H9 (cell line): ENCODE data around the gene CDH23. TPM values are rescaled to one million over a fixed set of nuclear protein-coding genes. Genes with fewer than 3 reads are reported as not detected.
A peak's percentile ranks its signal among the peaks of the same experiment; 100 is the strongest.

Experiments
- DNase-seq: peaks from one replicate; pipeline ENCODE4 v3.0.0-alpha.2; 2017
- H2AFZ ChIP-seq: one replicate; pipeline ENCODE4 v1.6.1; 2013; ENCODE audit warnings: mild to moderate bottlenecking, low read length, control low read depth, moderate library complexity
- H2AK5ac ChIP-seq: 2 replicates; pipeline ENCODE4 v1.6.1; 2013; ENCODE audit warnings: low read length, control low read depth, mixed read lengths; ENCODE audit not compliant: insufficient read length
- H2BK120ac ChIP-seq: one replicate; pipeline ENCODE4 v1.6.1; 2013; ENCODE audit warnings: low read depth, mild to moderate bottlenecking, low read length, control low read depth, inconsistent platforms; ENCODE audit not compliant: poor library complexity, severe bottlenecking
- H2BK12ac ChIP-seq: 2 replicates; pipeline ENCODE4 v1.6.1; 2013; ENCODE audit warnings: low read length, control low read depth, mixed read lengths, low read depth; ENCODE audit not compliant: insufficient read length
- H2BK15ac ChIP-seq: 2 replicates; pipeline ENCODE4 v1.6.1; 2013; ENCODE audit warnings: low read depth, low read length, control low read depth
- H2BK20ac ChIP-seq: one replicate; pipeline ENCODE4 v1.6.1; 2013; ENCODE audit warnings: low read depth, mild to moderate bottlenecking, low read length, control low read depth, inconsistent platforms; ENCODE audit not compliant: poor library complexity, severe bottlenecking
- H2BK5ac ChIP-seq: 2 replicates; pipeline ENCODE4 v1.6.1; 2013; ENCODE audit warnings: low read length, control low read depth, mixed read lengths; ENCODE audit not compliant: insufficient read length
- H3K14ac ChIP-seq: 2 replicates; pipeline ENCODE4 v1.6.1; 2013; ENCODE audit warnings: low read length, control low read depth; ENCODE audit not compliant: insufficient read depth
- H3K18ac ChIP-seq: 2 replicates; pipeline ENCODE4 v1.6.1; 2013; ENCODE audit warnings: low read depth, mild to moderate bottlenecking, mixed read lengths, low read length, control low read depth; ENCODE audit not compliant: insufficient read length
- H3K23ac ChIP-seq: 2 replicates; pipeline ENCODE4 v1.6.1; 2013; ENCODE audit warnings: low read length, control low read depth, mixed read lengths, low read depth; ENCODE audit not compliant: insufficient read length
- H3K23me2 ChIP-seq: 2 replicates; pipeline ENCODE4 v1.6.1; 2013; ENCODE audit warnings: low read depth, mild to moderate bottlenecking, mixed read lengths, low read length, control low read depth; ENCODE audit not compliant: insufficient read length, poor library complexity, severe bottlenecking
- H3K27ac ChIP-seq: 2 replicates; pipeline ENCODE4 v1.5.1; 2013; ENCODE audit warnings: low read length, control low read depth, mixed read lengths, low read depth; ENCODE audit not compliant: insufficient read length
- H3K27me3 ChIP-seq: 2 replicates; pipeline ENCODE4 v1.6.1; 2013; ENCODE audit warnings: low read length, control low read depth, inconsistent platforms; ENCODE audit not compliant: insufficient read depth
- H3K4ac ChIP-seq: 2 replicates; pipeline ENCODE4 v1.6.1; 2013; ENCODE audit warnings: low read depth, mild to moderate bottlenecking, control low read depth, inconsistent platforms, low read length, moderate library complexity
- H3K4me1 ChIP-seq: 2 replicates; pipeline ENCODE4 v1.6.1; 2013; ENCODE audit warnings: low read length, control low read depth, inconsistent platforms; ENCODE audit not compliant: insufficient read depth
- H3K4me2 ChIP-seq: 2 replicates; pipeline ENCODE4 v1.6.1; 2013; ENCODE audit warnings: low read length, control low read depth, mixed read lengths; ENCODE audit not compliant: insufficient read length, insufficient read depth
- H3K56ac ChIP-seq: 2 replicates; pipeline ENCODE4 v1.6.1; 2013; ENCODE audit warnings: low read depth, mild to moderate bottlenecking, mixed read lengths, low read length, control low read depth; ENCODE audit not compliant: insufficient read length
- H3K79me1 ChIP-seq: 2 replicates; pipeline ENCODE4 v1.6.1; 2013; ENCODE audit warnings: low read depth, mild to moderate bottlenecking, moderate library complexity, low read length, control low read depth, inconsistent platforms; ENCODE audit not compliant: insufficient read depth, poor library complexity, severe bottlenecking
- H3K79me2 ChIP-seq: 2 replicates; pipeline ENCODE4 v1.6.1; 2013; ENCODE audit warnings: low read length, control low read depth, inconsistent platforms; ENCODE audit not compliant: insufficient read depth
- H3K9ac ChIP-seq: 2 replicates; pipeline ENCODE4 v1.6.1; 2013; ENCODE audit warnings: low read length, control low read depth, mixed read lengths; ENCODE audit not compliant: insufficient read length; ENCODE audit errors: extremely low read depth
- H3K9me3 ChIP-seq: one replicate; pipeline ENCODE4 v1.6.1; 2013; ENCODE audit warnings: low read depth, low read length, inconsistent platforms; ENCODE audit not compliant: control insufficient read depth
- H3T11ph ChIP-seq: one replicate; pipeline ENCODE4 v1.6.1; 2013; ENCODE audit warnings: mild to moderate bottlenecking, low read length, control low read depth, inconsistent platforms
- H4K20me1 ChIP-seq: one replicate; pipeline ENCODE4 v1.6.1; 2013; ENCODE audit not compliant: control insufficient read depth, insufficient read length, insufficient read depth
- H4K5ac ChIP-seq: 2 replicates; pipeline ENCODE4 v1.6.1; 2013; ENCODE audit warnings: low read depth, mild to moderate bottlenecking, mixed read lengths, low read length, control low read depth; ENCODE audit not compliant: insufficient read length
- H4K8ac ChIP-seq: replicated peaks from 2 replicates; pipeline ENCODE4 v1.6.1; 2013; ENCODE audit warnings: low read length, control low read depth, mixed read lengths, low read depth; ENCODE audit not compliant: insufficient read length
- H4K91ac ChIP-seq: 2 replicates; pipeline ENCODE4 v1.6.1; 2013; ENCODE audit warnings: low read depth, mild to moderate bottlenecking, moderate library complexity, mixed read lengths, low read length, control low read depth; ENCODE audit not compliant: insufficient read length
- H3K27ac Mint-ChIP-seq, 3 experiments: 2 replicates in 2 of 3; 3 replicates in 1 of 3; pipeline ENCODE4 v1.8.0; 2020 to 2021; ENCODE audit warnings: mixed read lengths in 3 of 3, mild to moderate bottlenecking in 1 of 3, moderate library complexity in 1 of 3
- H3K27me3 Mint-ChIP-seq: 2 replicates; pipeline ENCODE4 v1.8.0; 2021; ENCODE audit warnings: low read depth, mild to moderate bottlenecking, moderate library complexity, mixed read lengths
- H3K36me3 Mint-ChIP-seq, 3 experiments: 2 replicates in 2 of 3; 3 replicates in 1 of 3; pipeline ENCODE4 v1.8.0; 2020 to 2021; ENCODE audit warnings: low read depth in 3 of 3, mixed read lengths in 3 of 3; ENCODE audit not compliant: insufficient read depth in 1 of 3
- H3K4me1 Mint-ChIP-seq, 2 experiments: 2 replicates each; pipeline ENCODE4 v1.8.0; 2020; ENCODE audit warnings: mixed read lengths in 2 of 2
- H3K4me3 Mint-ChIP-seq, 2 experiments: 2 replicates in 1 of 2; 3 replicates in 1 of 2; pipeline ENCODE4 v1.8.0; 2020 to 2021; ENCODE audit warnings: mild to moderate bottlenecking in 2 of 2, mixed read lengths in 2 of 2, moderate library complexity in 1 of 2
- H3K9me3 Mint-ChIP-seq, 2 experiments: 2 replicates in 1 of 2; 3 replicates in 1 of 2; pipeline ENCODE4 v1.8.0; 2020; ENCODE audit warnings: mild to moderate bottlenecking in 2 of 2, mixed read lengths in 2 of 2, moderate library complexity in 1 of 2
- WGBS: extraction: QIAGEN DNeasy Blood & Tissue Kit; methylation state at CpG from one replicate; pipeline ENCODE4 v1.1.7; 2013; ENCODE audit warnings: missing lambda C conversion rate, low lambda C conversion rate, mixed read lengths; ENCODE audit not compliant: insufficient read length; ENCODE audit errors: extremely low coverage; 5-methylcytosine and 5-hydroxymethylcytosine counted together
- total RNA-seq: library from RNA; stranded (reverse); gene quantifications from 2 replicates; pipeline ENCODE4 v1.2.1, GENCODE V29; 2021
- TF ChIP-seq, protein P1 (sequence below): fragments of 200-600 bp; sonication (generic); conservative IDR thresholded peaks from 3 replicates; pipeline ENCODE4 v1.8.0; 2021; ENCODE audit warnings: antibody characterized with exemption, mild to moderate bottlenecking

Gene CDH23
- total RNA-seq, 1 experiment from 2014 or later = 2.1 TPM

DNA sequence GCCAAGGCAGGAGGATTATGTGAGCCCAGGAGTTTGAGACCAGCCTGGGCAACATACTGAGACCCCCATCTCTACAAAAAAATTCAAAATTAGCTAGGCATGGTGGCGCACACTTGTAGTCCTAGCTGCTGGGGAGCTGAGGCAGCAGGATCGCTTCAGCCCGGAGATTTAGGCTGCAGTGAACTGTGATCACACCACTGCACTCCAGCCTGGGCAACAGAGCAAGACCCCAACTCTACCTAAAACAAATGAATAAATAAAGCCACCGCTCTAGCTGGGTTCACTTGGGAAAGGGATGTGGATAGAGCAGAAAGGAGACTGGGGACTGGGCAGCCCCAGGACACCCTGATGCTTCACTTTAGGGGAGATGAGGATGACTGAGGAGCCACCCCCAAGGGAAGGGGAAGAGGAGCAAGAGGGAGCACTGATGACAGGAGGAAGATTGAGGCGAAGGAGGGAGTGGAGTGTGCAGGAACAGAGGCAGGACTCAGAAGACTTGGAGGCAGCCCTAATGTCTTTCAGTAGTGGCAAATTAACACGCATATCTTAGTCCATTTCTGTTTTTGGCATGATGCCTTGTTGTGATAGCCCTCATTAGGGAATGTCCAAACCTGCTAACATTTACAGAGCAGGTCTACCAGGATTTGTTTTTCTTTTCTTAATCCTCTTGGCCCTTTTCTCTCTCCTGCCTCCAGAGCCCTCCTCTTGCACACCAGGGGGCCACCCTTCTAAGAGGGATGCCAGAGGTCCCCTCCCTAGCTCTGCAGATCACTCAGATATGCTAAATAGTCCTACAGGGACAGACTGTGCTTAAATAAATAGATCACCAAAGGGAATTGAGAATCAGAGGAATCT lies 234.5 kb downstream of the CDH23 start:
- no peaks in the 10 kb centered on the region for H3K79me2 ChIP-seq
- Mint-ChIP-seq H3K9me3 (no peaks in the 10 kb centered on the region; a peak in 2 of 5 replicates), H3K27ac (no peak overlapping the region; a peak in 1 of 7 replicates), H3K4me1 (peaks cover 78 to 90% of the 10 kb centered on the region in 2 experiments), H3K4me3 (peak overlapping the region in 1 of 2 experiments; percentile 49; a peak in 2 of 5 replicates), H3K27me3 (peaks cover 97% of the 10 kb centered on the region), H3K36me3 (no peaks in the 10 kb centered on the region)
- H3K56ac ChIP-seq = no peak overlapping the region
- H3K79me1 ChIP-seq = no peaks in the 10 kb centered on the region
- H4K20me1 ChIP-seq = no peaks in the 10 kb centered on the region
- no peak overlapping the region for H3K18ac ChIP-seq
- H3K27me3 ChIP-seq = peaks cover 2% of the 10 kb centered on the region; the same call in 1 of the 2 replicates
- no peak overlapping the region for H2BK120ac ChIP-seq
- no CpG with 5 or more reads among the region's 6 CpGs for WGBS
- H3K14ac ChIP-seq = no peak overlapping the region
- no peak overlapping the region for H4K8ac ChIP-seq
- H3K4ac ChIP-seq = no peak overlapping the region
- H3T11ph ChIP-seq = no peak overlapping the region
- H3K9me3 ChIP-seq = no peaks in the 10 kb centered on the region
- no peak overlapping the region for H2BK20ac ChIP-seq
- H3K23ac ChIP-seq = no peak overlapping the region
- peak overlapping the region; percentile 7 for H3K4me2 ChIP-seq
- no peak overlapping the region for H2BK15ac ChIP-seq
- TF ChIP-seq, protein P1, sequence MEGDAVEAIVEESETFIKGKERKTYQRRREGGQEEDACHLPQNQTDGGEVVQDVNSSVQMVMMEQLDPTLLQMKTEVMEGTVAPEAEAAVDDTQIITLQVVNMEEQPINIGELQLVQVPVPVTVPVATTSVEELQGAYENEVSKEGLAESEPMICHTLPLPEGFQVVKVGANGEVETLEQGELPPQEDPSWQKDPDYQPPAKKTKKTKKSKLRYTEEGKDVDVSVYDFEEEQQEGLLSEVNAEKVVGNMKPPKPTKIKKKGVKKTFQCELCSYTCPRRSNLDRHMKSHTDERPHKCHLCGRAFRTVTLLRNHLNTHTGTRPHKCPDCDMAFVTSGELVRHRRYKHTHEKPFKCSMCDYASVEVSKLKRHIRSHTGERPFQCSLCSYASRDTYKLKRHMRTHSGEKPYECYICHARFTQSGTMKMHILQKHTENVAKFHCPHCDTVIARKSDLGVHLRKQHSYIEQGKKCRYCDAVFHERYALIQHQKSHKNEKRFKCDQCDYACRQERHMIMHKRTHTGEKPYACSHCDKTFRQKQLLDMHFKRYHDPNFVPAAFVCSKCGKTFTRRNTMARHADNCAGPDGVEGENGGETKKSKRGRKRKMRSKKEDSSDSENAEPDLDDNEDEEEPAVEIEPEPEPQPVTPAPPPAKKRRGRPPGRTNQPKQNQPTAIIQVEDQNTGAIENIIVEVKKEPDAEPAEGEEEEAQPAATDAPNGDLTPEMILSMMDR = no peak
- no peak overlapping the region for H2AK5ac ChIP-seq
- no peak overlapping the region for H4K5ac ChIP-seq
- no peak overlapping the region for H4K91ac ChIP-seq
- no peaks in the 10 kb centered on the region for H3K23me2 ChIP-seq
- H3K9ac ChIP-seq = no peak overlapping the region
- H3K27ac ChIP-seq = no peak overlapping the region
- DNase-seq = no peak
- H2BK5ac ChIP-seq = no peak overlapping the region
- no peak overlapping the region for H2BK12ac ChIP-seq
- H3K4me1 ChIP-seq = peaks cover 36% of the 10 kb centered on the region; the same call in 1 of the 2 replicates
- H2AFZ ChIP-seq = no peak overlapping the region
